Measurements from ENCODE around the gene KCNT2. TPM values are rescaled to one million over a fixed set of nuclear protein-coding genes. Genes with fewer than 3 reads are reported as not detected.

The KCNT2 gene
- total RNA-seq, 4 donors from 2014 or later = 1.9 to 9.7 (median 6.3) TPM

GRCh38 chr1:196367838-196368237 is 240.4 kb downstream of the KCNT2 start:
- TF ChIP-seq, protein P1, sequence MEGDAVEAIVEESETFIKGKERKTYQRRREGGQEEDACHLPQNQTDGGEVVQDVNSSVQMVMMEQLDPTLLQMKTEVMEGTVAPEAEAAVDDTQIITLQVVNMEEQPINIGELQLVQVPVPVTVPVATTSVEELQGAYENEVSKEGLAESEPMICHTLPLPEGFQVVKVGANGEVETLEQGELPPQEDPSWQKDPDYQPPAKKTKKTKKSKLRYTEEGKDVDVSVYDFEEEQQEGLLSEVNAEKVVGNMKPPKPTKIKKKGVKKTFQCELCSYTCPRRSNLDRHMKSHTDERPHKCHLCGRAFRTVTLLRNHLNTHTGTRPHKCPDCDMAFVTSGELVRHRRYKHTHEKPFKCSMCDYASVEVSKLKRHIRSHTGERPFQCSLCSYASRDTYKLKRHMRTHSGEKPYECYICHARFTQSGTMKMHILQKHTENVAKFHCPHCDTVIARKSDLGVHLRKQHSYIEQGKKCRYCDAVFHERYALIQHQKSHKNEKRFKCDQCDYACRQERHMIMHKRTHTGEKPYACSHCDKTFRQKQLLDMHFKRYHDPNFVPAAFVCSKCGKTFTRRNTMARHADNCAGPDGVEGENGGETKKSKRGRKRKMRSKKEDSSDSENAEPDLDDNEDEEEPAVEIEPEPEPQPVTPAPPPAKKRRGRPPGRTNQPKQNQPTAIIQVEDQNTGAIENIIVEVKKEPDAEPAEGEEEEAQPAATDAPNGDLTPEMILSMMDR (IDR thresholded peaks at IDR 0.05; ENCODE audit: low read depth) = no peak

- TF ChIP-seq, protein P1 (IDR thresholded peaks at IDR 0.05; ENCODE audit: low read depth) = no peak
Observed at GRCh38 chr1:196366817-196367495, 241.3 kb downstream of the KCNT2 start.

DNA sequence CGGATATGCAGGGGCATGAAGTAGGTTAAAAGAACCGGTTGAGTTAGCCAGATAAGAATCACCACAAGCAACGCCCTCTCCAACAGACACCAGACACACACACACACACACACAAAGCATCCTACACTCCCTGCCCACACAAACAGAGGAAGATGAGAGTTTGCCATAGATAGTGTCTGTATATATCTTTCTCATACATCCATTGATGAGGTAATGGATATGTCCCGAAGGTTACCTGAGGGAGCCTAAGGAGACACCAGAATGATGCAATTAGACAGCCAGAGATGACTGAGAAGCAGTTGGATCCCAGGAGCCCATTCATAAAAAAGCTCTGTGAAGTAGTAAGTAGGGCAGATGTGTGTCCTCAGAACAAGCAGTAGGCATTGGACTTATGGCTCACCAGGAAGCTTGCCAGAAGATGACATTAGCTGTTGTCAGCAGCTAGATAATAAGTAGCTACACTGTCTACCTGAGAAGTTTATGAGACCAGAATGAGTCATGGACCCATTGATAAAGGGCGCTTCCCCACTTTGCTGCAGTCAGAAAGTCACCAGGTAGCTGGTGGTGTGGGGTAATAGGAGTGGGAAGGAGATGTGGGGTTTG is 247.0 kb downstream of the KCNT2 start:
- TF ChIP-seq, protein P1 (IDR thresholded peaks at IDR 0.05; ENCODE audit: low read depth) = no peak

DNA sequence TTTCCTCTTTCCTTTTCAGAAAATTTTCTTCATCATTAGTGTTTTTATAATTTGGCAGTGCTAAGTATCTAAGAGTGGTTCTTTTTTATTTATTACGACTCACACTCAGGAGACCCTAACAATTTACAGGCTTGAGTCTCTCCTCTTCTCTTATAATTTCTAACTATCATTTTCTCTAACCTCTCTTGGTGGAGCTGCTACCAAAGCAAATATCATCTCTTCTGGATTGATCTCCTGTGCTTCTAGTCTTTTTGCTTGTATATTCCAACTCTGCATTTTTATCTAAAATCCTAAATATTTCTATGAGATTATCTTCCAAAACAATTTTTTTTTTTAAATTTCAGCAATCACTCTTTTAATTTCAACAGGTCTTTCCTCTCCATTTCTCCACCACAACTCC is 250.3 kb downstream of the KCNT2 start:
- TF ChIP-seq, protein P1 (IDR thresholded peaks at IDR 0.05; ENCODE audit: low read depth) = no peak

DNA sequence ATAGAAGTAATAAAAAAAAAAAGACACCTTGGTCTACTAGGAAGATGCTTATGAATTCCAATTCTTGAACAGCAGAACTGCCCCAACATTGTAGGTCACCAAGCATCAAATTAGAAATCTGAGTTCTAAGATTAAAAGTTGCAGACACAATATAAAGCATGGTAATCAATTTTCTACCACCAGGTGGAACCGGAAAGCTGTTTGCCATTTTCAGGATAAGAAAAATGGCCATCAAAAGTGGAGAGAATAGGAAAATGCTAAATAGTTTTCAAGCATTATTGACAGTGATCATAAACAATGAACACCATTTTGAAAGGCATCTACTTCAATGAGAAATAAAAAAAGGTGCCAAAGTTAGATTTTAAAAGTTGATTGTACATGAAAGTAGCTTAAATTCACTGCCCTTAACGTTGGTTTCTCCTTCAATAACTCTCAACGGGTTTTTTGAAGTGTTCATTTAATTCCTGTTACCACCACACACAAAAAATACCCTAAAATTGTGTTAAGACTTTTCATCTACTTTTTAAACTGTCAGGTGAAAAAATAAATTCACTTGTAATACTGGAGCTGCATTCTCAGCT is 252.9 kb downstream of the KCNT2 start:
- TF ChIP-seq, protein P1 (IDR thresholded peaks at IDR 0.05; ENCODE audit: low read depth) = no peak

GRCh38 chr1:196344453-196344852 is 263.8 kb downstream of the KCNT2 start:
- TF ChIP-seq, protein P1 (IDR thresholded peaks at IDR 0.05; ENCODE audit: low read depth) = no peak

- TF ChIP-seq, protein P1 (IDR thresholded peaks at IDR 0.05; ENCODE audit: low read depth) = no peak
Observed at GRCh38 chr1:196324345-196324744, 283.9 kb downstream of the KCNT2 start.

Measured in subcutaneous adipose tissue (tissue), 4 donors.